ENCODE measurements around the gene TBC1D4.

Gene TBC1D4

GRCh38 chr13:75507027-75508001, 25.3 kb upstream of the TBC1D4 start:
- H3K27ac ChIP-seq (ENCODE audit: low read length), result no peak overlapping the region
- WGBS (ENCODE audit: insufficient coverage, insufficient read length), result no CpG with 5 or more reads among the region's 10 CpGs
- H3K4me1 ChIP-seq (ENCODE audit: control insufficient read depth, insufficient read depth, low read length), result no peaks in the 10 kb centered on the region
- H3K27me3 ChIP-seq (ENCODE audit: control insufficient read depth, insufficient read depth, low read length), result no peaks in the 10 kb centered on the region
- DNase-seq (ENCODE audit: low read depth, low spot score), result no peak
- H3K9me3 ChIP-seq (ENCODE audit: control insufficient read depth, insufficient read depth, low read length), result no peaks in the 10 kb centered on the region
- H3K36me3 ChIP-seq (ENCODE audit: control insufficient read depth, insufficient read depth, low read length), result no peaks in the 10 kb centered on the region
- H3K4me3 ChIP-seq (ENCODE audit: low read length), result no peak overlapping the region

- Histone ChIP-seq H3K36me3 (ENCODE audit: control insufficient read depth, insufficient read depth, low read length) (no peaks in the 10 kb centered on the region), H3K27ac (ENCODE audit: low read length) (no peak overlapping the region), H3K27me3 (ENCODE audit: control insufficient read depth, insufficient read depth, low read length) (no peaks in the 10 kb centered on the region), H3K4me3 (ENCODE audit: low read length) (no peak overlapping the region), H3K9me3 (ENCODE audit: control insufficient read depth, insufficient read depth, low read length) (no peaks in the 10 kb centered on the region), H3K4me1 (ENCODE audit: control insufficient read depth, insufficient read depth, low read length) (no peaks in the 10 kb centered on the region)
- no CpG with 5 or more reads among the region's 1 CpG for WGBS (ENCODE audit: insufficient coverage, insufficient read length)
- DNase-seq (ENCODE audit: low read depth, low spot score), result no peak
Observed at GRCh38 chr13:75506018-75506417, 24.0 kb upstream of the TBC1D4 start.

- Histone ChIP-seq H3K4me3 (ENCODE audit: low read length) (no peak overlapping the region), H3K36me3 (ENCODE audit: control insufficient read depth, insufficient read depth, low read length) (no peaks in the 10 kb centered on the region), H3K27me3 (ENCODE audit: control insufficient read depth, insufficient read depth, low read length) (no peaks in the 10 kb centered on the region), H3K9me3 (ENCODE audit: control insufficient read depth, insufficient read depth, low read length) (no peaks in the 10 kb centered on the region), H3K27ac (ENCODE audit: low read length) (no peak overlapping the region), H3K4me1 (ENCODE audit: control insufficient read depth, insufficient read depth, low read length) (no peaks in the 10 kb centered on the region)
- DNase-seq (ENCODE audit: low read depth, low spot score), result no peak
- no CpG with 5 or more reads among the region's 3 CpGs for WGBS (ENCODE audit: insufficient coverage, insufficient read length)
Observed at GRCh38 chr13:75505327-75505726, 23.4 kb upstream of the TBC1D4 start.

- no peak overlapping the region for H3K4me3 ChIP-seq (ENCODE audit: low read length)
- no peaks in the 10 kb centered on the region for H3K27me3 ChIP-seq (ENCODE audit: control insufficient read depth, insufficient read depth, low read length)
- H3K9me3 ChIP-seq (ENCODE audit: control insufficient read depth, insufficient read depth, low read length), result no peaks in the 10 kb centered on the region
- DNase-seq (ENCODE audit: low read depth, low spot score), result no peak
- H3K36me3 ChIP-seq (ENCODE audit: control insufficient read depth, insufficient read depth, low read length), result no peaks in the 10 kb centered on the region
- H3K27ac ChIP-seq (ENCODE audit: low read length), result no peak overlapping the region
- WGBS (ENCODE audit: insufficient coverage, insufficient read length), result no CpG with 5 or more reads among the region's 5 CpGs
- H3K4me1 ChIP-seq (ENCODE audit: control insufficient read depth, insufficient read depth, low read length), result no peaks in the 10 kb centered on the region
Observed at GRCh38 chr13:75495938-75496337, 14.0 kb upstream of the TBC1D4 start.

GRCh38 chr13:75494491-75494890, 12.5 kb upstream of the TBC1D4 start:
- Histone ChIP-seq H3K27me3 (ENCODE audit: control insufficient read depth, insufficient read depth, low read length) (no peaks in the 10 kb centered on the region), H3K4me3 (ENCODE audit: low read length) (no peak overlapping the region), H3K36me3 (ENCODE audit: control insufficient read depth, insufficient read depth, low read length) (no peaks in the 10 kb centered on the region), H3K4me1 (ENCODE audit: control insufficient read depth, insufficient read depth, low read length) (no peaks in the 10 kb centered on the region), H3K9me3 (ENCODE audit: control insufficient read depth, insufficient read depth, low read length) (no peaks in the 10 kb centered on the region), H3K27ac (ENCODE audit: low read length) (no peak overlapping the region)
- DNase-seq (ENCODE audit: low read depth, low spot score), result no peak
- whole genome bisulfite sequencing (ENCODE audit: insufficient coverage, insufficient read length), result no CpG with 5 or more reads among the region's 1 CpG

GRCh38 chr13:75493156-75493555, 11.2 kb upstream of the TBC1D4 start:
- Histone ChIP-seq H3K36me3 (ENCODE audit: control insufficient read depth, insufficient read depth, low read length) (no peaks in the 10 kb centered on the region), H3K4me1 (ENCODE audit: control insufficient read depth, insufficient read depth, low read length) (no peaks in the 10 kb centered on the region), H3K9me3 (ENCODE audit: control insufficient read depth, insufficient read depth, low read length) (no peaks in the 10 kb centered on the region), H3K27ac (ENCODE audit: low read length) (no peak overlapping the region), H3K27me3 (ENCODE audit: control insufficient read depth, insufficient read depth, low read length) (no peaks in the 10 kb centered on the region), H3K4me3 (ENCODE audit: low read length) (no peak overlapping the region)
- no peak for DNase-seq (ENCODE audit: low read depth, low spot score)

- H3K27ac ChIP-seq (ENCODE audit: low read length), result no peak overlapping the region
- no CpG with 5 or more reads among the region's 5 CpGs for WGBS (ENCODE audit: insufficient coverage, insufficient read length)
- no peaks in the 10 kb centered on the region for H3K27me3 ChIP-seq (ENCODE audit: control insufficient read depth, insufficient read depth, low read length)
- DNase-seq (ENCODE audit: low read depth, low spot score), result no peak
- no peaks in the 10 kb centered on the region for H3K36me3 ChIP-seq (ENCODE audit: control insufficient read depth, insufficient read depth, low read length)
- no peaks in the 10 kb centered on the region for H3K9me3 ChIP-seq (ENCODE audit: control insufficient read depth, insufficient read depth, low read length)
- H3K4me3 ChIP-seq (ENCODE audit: low read length), result no peak overlapping the region
- H3K4me1 ChIP-seq (ENCODE audit: control insufficient read depth, insufficient read depth, low read length), result no peaks in the 10 kb centered on the region
Observed at GRCh38 chr13:75492389-75492788, 10.4 kb upstream of the TBC1D4 start.

DNA sequence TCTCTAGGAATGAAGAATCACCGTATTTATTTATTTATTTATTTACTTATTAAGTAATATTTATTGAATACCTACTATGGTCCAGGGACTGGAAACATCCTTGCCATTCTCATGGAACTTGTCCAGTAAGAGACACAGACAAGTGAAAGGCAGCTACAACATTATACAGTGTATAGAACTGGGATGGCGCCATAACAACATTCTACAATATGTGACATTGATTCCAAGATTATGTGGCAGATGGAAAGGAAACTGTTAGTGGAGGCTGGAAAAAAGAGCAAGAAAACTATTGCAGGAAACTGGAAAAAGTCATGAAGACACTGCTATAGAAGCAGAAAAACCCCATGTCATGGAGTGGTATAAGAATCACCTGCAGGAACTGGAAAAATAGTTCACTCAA, 9.4 kb upstream of the TBC1D4 start:
- Histone ChIP-seq H3K4me3 (ENCODE audit: low read length) (no peak overlapping the region), H3K27ac (ENCODE audit: low read length) (no peak overlapping the region), H3K9me3 (ENCODE audit: control insufficient read depth, insufficient read depth, low read length) (no peaks in the 10 kb centered on the region), H3K27me3 (ENCODE audit: control insufficient read depth, insufficient read depth, low read length) (no peaks in the 10 kb centered on the region), H3K36me3 (ENCODE audit: control insufficient read depth, insufficient read depth, low read length) (no peaks in the 10 kb centered on the region), H3K4me1 (ENCODE audit: control insufficient read depth, insufficient read depth, low read length) (no peaks in the 10 kb centered on the region)
- no CpG with 5 or more reads among the region's 2 CpGs for WGBS (ENCODE audit: insufficient coverage, insufficient read length)
- DNase-seq (ENCODE audit: low read depth, low spot score), result no peak

- no peak overlapping the region for H3K4me3 ChIP-seq (ENCODE audit: low read length)
- peaks cover 3% of the 10 kb centered on the region; the same call in 1 of the 2 replicates for H3K4me1 ChIP-seq (ENCODE audit: control insufficient read depth, insufficient read depth, low read length)
- no CpG with 5 or more reads among the region's 10 CpGs for WGBS (ENCODE audit: insufficient coverage, insufficient read length)
- H3K27ac ChIP-seq (ENCODE audit: low read length), result no peak overlapping the region
- H3K36me3 ChIP-seq (ENCODE audit: control insufficient read depth, insufficient read depth, low read length), result no peaks in the 10 kb centered on the region
- no peaks in the 10 kb centered on the region for H3K27me3 ChIP-seq (ENCODE audit: control insufficient read depth, insufficient read depth, low read length)
- no peaks in the 10 kb centered on the region for H3K9me3 ChIP-seq (ENCODE audit: control insufficient read depth, insufficient read depth, low read length)
- DNase-seq (ENCODE audit: low read depth, low spot score), result no peak
Observed at GRCh38 chr13:75489502-75490263, 7.7 kb upstream of the TBC1D4 start.

DNA sequence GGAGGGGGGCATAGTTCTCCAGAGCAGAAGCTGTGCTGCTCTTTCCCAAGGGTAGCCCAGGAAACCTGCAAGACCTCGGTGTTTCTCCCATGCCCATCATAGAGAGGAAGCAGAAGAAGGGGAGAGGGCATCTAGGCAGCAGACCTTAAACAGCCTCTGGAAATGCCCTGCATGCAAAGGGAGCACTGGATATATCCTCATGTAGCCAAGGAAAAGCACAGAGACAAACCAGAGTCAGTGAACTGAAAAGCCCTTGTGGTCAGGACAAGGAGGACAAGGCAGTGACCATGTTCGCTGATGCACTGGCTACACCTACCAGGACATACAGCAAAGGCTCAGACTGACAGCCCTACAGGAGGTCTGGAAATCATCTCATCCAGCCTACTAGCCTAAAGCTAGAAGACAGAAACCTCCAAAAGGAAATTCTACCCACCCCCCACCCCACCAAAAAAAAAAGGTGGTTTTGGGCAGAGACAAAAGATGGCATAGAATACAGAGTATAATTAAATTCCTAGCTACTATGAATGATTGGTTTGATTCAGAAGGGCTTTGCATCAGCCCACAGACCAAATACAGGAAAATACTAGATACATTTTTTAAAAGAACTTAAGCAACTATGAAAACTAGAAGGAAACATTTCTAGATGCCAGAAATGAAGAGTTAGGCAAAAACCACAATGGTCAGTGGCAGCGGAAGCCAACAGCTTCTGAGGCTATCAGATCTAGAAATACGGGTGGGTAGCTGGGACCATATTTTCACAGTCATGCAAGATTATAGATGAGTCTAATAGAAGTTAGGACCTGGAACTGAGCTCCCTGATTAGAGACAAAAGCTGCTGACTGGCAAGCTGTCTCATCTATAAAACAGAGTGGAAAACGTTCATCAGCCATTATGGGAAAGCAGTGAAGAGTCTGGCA, 4.4 kb upstream of the TBC1D4 start:
- H3K27me3 ChIP-seq (ENCODE audit: control insufficient read depth, insufficient read depth, low read length), result no peaks in the 10 kb centered on the region
- no peak overlapping the region for H3K27ac ChIP-seq (ENCODE audit: low read length)
- no peaks in the 10 kb centered on the region for H3K9me3 ChIP-seq (ENCODE audit: control insufficient read depth, insufficient read depth, low read length)
- no peak overlapping the region for H3K4me3 ChIP-seq (ENCODE audit: low read length)
- WGBS (ENCODE audit: insufficient coverage, insufficient read length), result no CpG with 5 or more reads among the region's 5 CpGs
- peaks cover 3% of the 10 kb centered on the region; the same call in 1 of the 2 replicates for H3K4me1 ChIP-seq (ENCODE audit: control insufficient read depth, insufficient read depth, low read length)
- no peaks in the 10 kb centered on the region for H3K36me3 ChIP-seq (ENCODE audit: control insufficient read depth, insufficient read depth, low read length)
- no peak for DNase-seq (ENCODE audit: low read depth, low spot score)

All from iPS DF 6.9 (cell line).